Measurements from ENCODE around the gene GALR3. TPM values are rescaled to one million over a fixed set of nuclear protein-coding genes. Genes with fewer than 3 reads are reported as not detected.
A peak's percentile ranks its signal among the peaks of the same experiment; 100 is the strongest.

GALR3 gene
- total RNA-seq, 1 experiment from 2014 or later, result 0.31 TPM

- Histone ChIP-seq H3K27me3 (ENCODE audit: insufficient read depth, low read depth) (no peaks in the 10 kb centered on the region), H4K20me1 (ENCODE audit: insufficient read depth) (no peaks in the 10 kb centered on the region), H3F3A (ENCODE audit: insufficient read depth, low read depth) (peaks cover 60% of the 10 kb centered on the region), H3K36me3 (ENCODE audit: low read depth) (peaks cover 11% of the 10 kb centered on the region), H3K9me2 (ENCODE audit: insufficient read depth) (no peaks in the 10 kb centered on the region), H3K79me2 (ENCODE audit: low read depth) (no peaks in the 10 kb centered on the region), H3K9me3 (ENCODE audit: insufficient read depth, low read depth) (no peaks in the 10 kb centered on the region), H3K4me1 (replicated peaks; ENCODE audit: insufficient read depth) (peaks cover 26% of the 10 kb centered on the region), H3K4me3 (peak overlapping the region; percentile 22; the same call in 1 of the 2 replicates), H3K27ac (peak overlapping the region; percentile 91), H2AFZ (no peak overlapping the region), H3K4me2 (peak overlapping the region; percentile 76)
- DNase-seq, result no peak
- POLR2A ChIA-PET (ENCODE audit: unreplicated experiment), result interaction anchor here (0.6 to 0.8 kb wide), 2 partner anchors 9 to 227 kb away, joined by 7 read pairs; no protein-coding TSS in a partner anchor
- intact Hi-C loops (cut with micrococcal nuclease; ENCODE audit: unreplicated experiment), result no loop called here
- CTCF ChIA-PET, result interaction anchor here (0.7 to 1.4 kb wide), 4 partner anchors 16 to 132 kb away, joined by 3 to 7 read pairs (median 4); no protein-coding TSS in a partner anchor
- TF ChIP-seq CTCF (conservative IDR thresholded peaks at IDR 0.05) (no peak), EZH2 (IDR thresholded peaks at IDR 0.05; ENCODE audit: low read depth) (no peak)
- no TSS peak for BruUV-seq (replicated peaks)
Observed at GRCh38 chr22:37775785-37776638, 47.2 kb upstream of the GALR3 start.

- H3K79me2 ChIP-seq (ENCODE audit: low read depth), result no peaks in the 10 kb centered on the region
- H2AFZ ChIP-seq, result no peak overlapping the region; the same call in 1 of the 2 replicates
- H3K27me3 ChIP-seq (ENCODE audit: insufficient read depth, low read depth), result no peaks in the 10 kb centered on the region
- peaks cover 32% of the 10 kb centered on the region for H3K4me1 ChIP-seq (replicated peaks; ENCODE audit: insufficient read depth)
- TF ChIP-seq CTCF (conservative IDR thresholded peaks at IDR 0.05), result no peak
- TF ChIP-seq EZH2 (IDR thresholded peaks at IDR 0.05; ENCODE audit: low read depth), result no peak
- DNase-seq, result no peak
- ChIA-PET CTCF (interaction anchor here (0.7 to 0.9 kb wide), 2 partner anchors 15 to 114 kb away, joined by 3 to 6 read pairs; no protein-coding TSS in a partner anchor), POLR2A (ENCODE audit: unreplicated experiment) (interaction anchor here (0.6 to 0.8 kb wide), 2 partner anchors 9 to 227 kb away, joined by 7 read pairs; no protein-coding TSS in a partner anchor)
- intact Hi-C loops (cut with micrococcal nuclease; ENCODE audit: unreplicated experiment), result no loop called here
- H3K27ac ChIP-seq, result peak overlapping the region; percentile 91
- TSS peak; percentile 97 for BruUV-seq (replicated peaks)
- H3K4me3 ChIP-seq, result peak overlapping the region; percentile 22; the same call in 1 of the 2 replicates
- H3K36me3 ChIP-seq (ENCODE audit: low read depth), result peaks cover 5% of the 10 kb centered on the region; the same call in 1 of the 2 replicates
- no peaks in the 10 kb centered on the region for H3K9me2 ChIP-seq (ENCODE audit: insufficient read depth)
- H3K9me3 ChIP-seq (ENCODE audit: insufficient read depth, low read depth), result no peaks in the 10 kb centered on the region
- H3F3A ChIP-seq (ENCODE audit: insufficient read depth, low read depth), result peaks cover 63% of the 10 kb centered on the region
- H3K4me2 ChIP-seq, result peak overlapping the region; percentile 76
- no peaks in the 10 kb centered on the region for H4K20me1 ChIP-seq (ENCODE audit: insufficient read depth)
Observed at GRCh38 chr22:37776639-37777005, 46.6 kb upstream of the GALR3 start.

- ChIA-PET CTCF (interaction anchor here (0.7 kb wide), 1 partner anchor 114 kb away, joined by 6 read pairs; no protein-coding TSS in a partner anchor), POLR2A (ENCODE audit: unreplicated experiment) (interaction anchor here (0.6 kb wide), 1 partner anchor 228 kb away, joined by 7 read pairs; no protein-coding TSS in a partner anchor)
- intact Hi-C loops (cut with micrococcal nuclease; ENCODE audit: unreplicated experiment), result no loop called here
- no peak overlapping the region for H2AFZ ChIP-seq
- H3K27ac ChIP-seq, result peak overlapping the region; percentile 91
- peaks cover 38% of the 10 kb centered on the region for H3K4me1 ChIP-seq (replicated peaks; ENCODE audit: insufficient read depth)
- DNase-seq, result peak; percentile 96 to 100
- peak overlapping the region; percentile 76 for H3K4me2 ChIP-seq
- no peaks in the 10 kb centered on the region for H4K20me1 ChIP-seq (ENCODE audit: insufficient read depth)
- TF ChIP-seq EZH2 (IDR thresholded peaks at IDR 0.05; ENCODE audit: low read depth) (no peak), CTCF (conservative IDR thresholded peaks at IDR 0.05) (no peak)
- H3K79me2 ChIP-seq (ENCODE audit: low read depth), result no peaks in the 10 kb centered on the region
- no peaks in the 10 kb centered on the region for H3K9me3 ChIP-seq (ENCODE audit: insufficient read depth, low read depth)
- no TSS peak for BruUV-seq (replicated peaks)
- no peak overlapping the region; the same call in 1 of the 2 replicates for H3K4me3 ChIP-seq
- no peaks in the 10 kb centered on the region for H3K27me3 ChIP-seq (ENCODE audit: insufficient read depth, low read depth)
- peaks cover 63% of the 10 kb centered on the region for H3F3A ChIP-seq (ENCODE audit: insufficient read depth, low read depth)
- no peaks in the 10 kb centered on the region for H3K9me2 ChIP-seq (ENCODE audit: insufficient read depth)
- no peaks in the 10 kb centered on the region for H3K36me3 ChIP-seq (ENCODE audit: low read depth)
Observed at GRCh38 chr22:37777122-37777687, 46.0 kb upstream of the GALR3 start.
